Liver (tissue), 9 donors: ENCODE measurements around the gene GGTLC2. TPM values are rescaled to one million over a fixed set of nuclear protein-coding genes. Genes with fewer than 3 reads are reported as not detected.
A peak's percentile ranks its signal among the peaks of the same experiment; 100 is the strongest.

ENCODE experiments used
- DNase-seq: peaks from one replicate; pipeline ENCODE4 v3.0.0-alpha.2; 2017; ENCODE audit warnings: low spot score
- H3K27ac ChIP-seq, 2 donors: one replicate each; pipeline ENCODE4 v1.7.0; 2013; ENCODE audit warnings: inconsistent platforms in 2 of 2, low read length in 2 of 2, control low read depth in 1 of 2, low read depth in 1 of 2, mild to moderate bottlenecking in 1 of 2
- H3K27me3 ChIP-seq, 4 donors: one replicate each; pipeline versions ENCODE4 v1.6.1 to v1.7.0; 2013; ENCODE audit warnings: low read length in 3 of 4, inconsistent platforms in 1 of 4, mild to moderate bottlenecking in 1 of 4, moderate library complexity in 1 of 4; ENCODE audit not compliant: control insufficient read depth in 4 of 4, insufficient read depth in 4 of 4
- H3K36me3 ChIP-seq, 4 donors: one replicate each; pipeline versions ENCODE4 v1.6.1 to v1.7.0; 2013; ENCODE audit warnings: low read length in 3 of 4, mild to moderate bottlenecking in 3 of 4, low read depth in 1 of 4, moderate library complexity in 1 of 4; ENCODE audit not compliant: control insufficient read depth in 4 of 4, insufficient read depth in 3 of 4
- H3K4me1 ChIP-seq, 4 donors: one replicate each; pipeline versions ENCODE4 v1.6.1 to v1.7.0; 2013; ENCODE audit warnings: low read length in 3 of 4, mild to moderate bottlenecking in 3 of 4, moderate library complexity in 1 of 4; ENCODE audit not compliant: control insufficient read depth in 4 of 4, insufficient read depth in 4 of 4
- H3K4me3 ChIP-seq, 3 donors: one replicate each; pipeline versions ENCODE4 v1.6.1 to v1.7.0; 2013; ENCODE audit warnings: low read length in 3 of 3, control low read depth in 1 of 3, low read depth in 1 of 3, mild to moderate bottlenecking in 1 of 3
- H3K9ac ChIP-seq, 2 donors: one replicate each; pipeline ENCODE4 v1.7.0; 2013; ENCODE audit warnings: low read length in 2 of 2, mild to moderate bottlenecking in 2 of 2, moderate library complexity in 2 of 2, control low read depth in 1 of 2, low read depth in 1 of 2
- H3K9me3 ChIP-seq, 4 donors: one replicate each; pipeline versions ENCODE4 v1.6.1 to v1.7.0; 2013; ENCODE audit warnings: low read length in 3 of 4; ENCODE audit not compliant: control insufficient read depth in 4 of 4
- FOXA1 ChIP-seq: IDR thresholded peaks from 2 replicates; pipeline ENCODE4 v1.6.1; 2016; ENCODE audit warnings: antibody characterized with exemption
- FOXA2 ChIP-seq: IDR thresholded peaks from 2 replicates; pipeline ENCODE4 v1.6.1; 2016; ENCODE audit warnings: antibody characterized with exemption
- GABPA ChIP-seq, 2 donors: IDR thresholded peaks in 1 of 2; conservative IDR thresholded peaks in 1 of 2; 2 replicates each; pipeline ENCODE4 v1.6.1; 2016; ENCODE audit warnings: antibody characterized with exemption in 2 of 2, mild to moderate bottlenecking in 1 of 2, moderate library complexity in 1 of 2
- HNF4A ChIP-seq, 2 donors: conservative IDR thresholded peaks; 2 replicates each; pipeline ENCODE4 v1.6.1; 2016; ENCODE audit warnings: antibody characterized with exemption in 2 of 2, mild to moderate bottlenecking in 2 of 2
- HNF4G ChIP-seq: IDR thresholded peaks from 2 replicates; pipeline ENCODE4 v1.6.1; 2016; ENCODE audit warnings: antibody characterized with exemption
- JUND ChIP-seq, 2 donors: IDR thresholded peaks; 2 replicates each; pipeline ENCODE4 v1.6.1; 2016; ENCODE audit warnings: antibody characterized with exemption in 2 of 2
- NR2F2 ChIP-seq: IDR thresholded peaks from 2 replicates; pipeline ENCODE4 v1.6.1; 2016; ENCODE audit warnings: antibody characterized with exemption
- RAD21 ChIP-seq, 2 donors: IDR thresholded peaks; 2 replicates each; pipeline ENCODE4 v1.6.1; 2016; ENCODE audit warnings: antibody characterized with exemption in 2 of 2, mild to moderate bottlenecking in 2 of 2
- RXRA ChIP-seq, 2 donors: IDR thresholded peaks; 2 replicates each; pipeline ENCODE4 v1.6.1; 2017 to 2018; ENCODE audit warnings: antibody characterized with exemption in 2 of 2, mild to moderate bottlenecking in 1 of 2
- SP1 ChIP-seq: IDR thresholded peaks from 2 replicates; pipeline ENCODE4 v1.6.1; 2018; ENCODE audit warnings: antibody characterized with exemption, mild to moderate bottlenecking
- TAF1 ChIP-seq: conservative IDR thresholded peaks from 2 replicates; pipeline ENCODE4 v1.6.1; 2016; ENCODE audit warnings: antibody characterized with exemption, mild to moderate bottlenecking
- WGBS: extraction: QIAGEN DNeasy Blood & Tissue Kit; methylation state at CpG from one replicate; pipeline ENCODE4 v1.1.7; 2013; 5-methylcytosine and 5-hydroxymethylcytosine counted together
- polyA plus RNA-seq, 2 donors: library from polyadenylated mRNA; stranded (reverse) in 1 of 2; unstranded in 1 of 2; fragments of 200-250 nt in 1 of 2; fragments of >200 nt in 1 of 2; fragmentation: Nextera tagmentation in 1 of 2; extraction: Ambion mirVana in 1 of 2; gene quantifications; one replicate each; pipeline versions ENCODE4 v1.2.1 to v1.2.3, GENCODE V29; 2013 to 2015
- total RNA-seq, 2 donors: library from RNA; depleted of rRNA; stranded (reverse); fragments of >200 nt; gene quantifications; one replicate each; pipeline ENCODE4 v1.2.3, GENCODE V29; 2014
- TF ChIP-seq, protein P1 (sequence below): IDR thresholded peaks from 2 replicates; pipeline ENCODE4 v1.6.1; 2016; ENCODE audit warnings: antibody characterized with exemption
- TF ChIP-seq, protein P2 (sequence below): fragments of 150-350 bp; IDR thresholded peaks from 2 replicates; pipeline ENCODE4 v1.5.1; 2017; ENCODE audit warnings: improper control_type of control experiment, low read depth, low read length; ENCODE audit not compliant: missing input control
- TF ChIP-seq, protein P3 (sequence below): IDR thresholded peaks from 2 replicates; pipeline ENCODE4 v1.6.1; 2016; ENCODE audit warnings: antibody characterized with exemption
- TF ChIP-seq, protein P4 (sequence below): IDR thresholded peaks from 2 replicates; pipeline ENCODE4 v1.6.1; 2016; ENCODE audit warnings: antibody characterized with exemption
- TF ChIP-seq, protein P5 (sequence below): IDR thresholded peaks from 2 replicates; pipeline ENCODE4 v1.6.1; 2016; ENCODE audit warnings: antibody characterized with exemption, mild to moderate bottlenecking
- donor health status: healthy.
- donor health status: healthy.
- donor health status: healthy.
- donor health status: healthy.
- donor health status: healthy.

GGTLC2 gene
- total and polyA plus RNA-seq, 4 donors, result not detected

DNA sequence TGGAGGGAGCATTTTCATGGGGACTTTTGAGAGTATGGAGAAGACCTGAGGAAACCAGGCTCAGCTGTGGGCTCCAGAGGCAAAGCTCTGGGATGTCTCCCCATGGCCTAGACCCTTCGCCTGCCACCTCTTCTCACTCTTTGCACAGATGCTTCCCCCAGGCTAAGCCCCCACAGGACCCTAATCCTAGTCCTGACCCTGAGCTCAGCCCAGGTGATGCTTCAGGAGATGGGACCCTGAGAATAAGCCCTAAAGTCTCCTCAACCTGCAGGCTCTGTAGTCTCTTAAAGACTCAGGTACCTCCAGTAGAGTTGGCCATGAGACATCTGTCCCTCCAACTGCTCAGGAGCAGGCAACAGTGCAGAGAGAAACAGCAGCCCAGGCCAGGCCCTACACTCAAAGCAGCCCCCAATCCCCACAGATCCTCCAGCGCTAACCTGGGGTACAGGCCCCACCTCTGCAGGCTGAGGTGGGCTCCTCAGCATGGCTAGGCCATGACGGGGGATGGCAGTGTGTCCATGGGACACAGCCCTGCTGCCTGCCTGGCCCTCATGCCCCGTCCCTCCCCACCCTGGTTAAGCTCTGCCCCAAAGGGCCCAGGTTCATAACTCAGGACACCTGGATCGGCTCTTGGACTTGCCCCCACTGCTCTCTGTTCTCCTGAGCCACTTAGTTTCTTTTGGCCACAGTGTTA, 39.4 kb downstream of the GGTLC2 start:
- Histone ChIP-seq H3K9me3 (no peaks in the 10 kb centered on the region), H3K4me1 (peaks cover 0 to 16% (median 10%) of the 10 kb centered on the region in 4 donors), H3K27me3 (no peaks in the 10 kb centered on the region), H3K4me3 (no peak overlapping the region), H3K27ac (peak overlapping the region in 1 of 2 donors; percentile 76), H3K9ac (no peak overlapping the region), H3K36me3 (no peaks in the 10 kb centered on the region)
- TF ChIP-seq, protein P1, sequence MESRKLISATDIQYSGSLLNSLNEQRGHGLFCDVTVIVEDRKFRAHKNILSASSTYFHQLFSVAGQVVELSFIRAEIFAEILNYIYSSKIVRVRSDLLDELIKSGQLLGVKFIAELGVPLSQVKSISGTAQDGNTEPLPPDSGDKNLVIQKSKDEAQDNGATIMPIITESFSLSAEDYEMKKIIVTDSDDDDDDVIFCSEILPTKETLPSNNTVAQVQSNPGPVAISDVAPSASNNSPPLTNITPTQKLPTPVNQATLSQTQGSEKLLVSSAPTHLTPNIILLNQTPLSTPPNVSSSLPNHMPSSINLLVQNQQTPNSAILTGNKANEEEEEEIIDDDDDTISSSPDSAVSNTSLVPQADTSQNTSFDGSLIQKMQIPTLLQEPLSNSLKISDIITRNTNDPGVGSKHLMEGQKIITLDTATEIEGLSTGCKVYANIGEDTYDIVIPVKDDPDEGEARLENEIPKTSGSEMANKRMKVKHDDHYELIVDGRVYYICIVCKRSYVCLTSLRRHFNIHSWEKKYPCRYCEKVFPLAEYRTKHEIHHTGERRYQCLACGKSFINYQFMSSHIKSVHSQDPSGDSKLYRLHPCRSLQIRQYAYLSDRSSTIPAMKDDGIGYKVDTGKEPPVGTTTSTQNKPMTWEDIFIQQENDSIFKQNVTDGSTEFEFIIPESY, result no peak
- no peak for TF ChIP-seq SP1
- TF ChIP-seq, protein P2, sequence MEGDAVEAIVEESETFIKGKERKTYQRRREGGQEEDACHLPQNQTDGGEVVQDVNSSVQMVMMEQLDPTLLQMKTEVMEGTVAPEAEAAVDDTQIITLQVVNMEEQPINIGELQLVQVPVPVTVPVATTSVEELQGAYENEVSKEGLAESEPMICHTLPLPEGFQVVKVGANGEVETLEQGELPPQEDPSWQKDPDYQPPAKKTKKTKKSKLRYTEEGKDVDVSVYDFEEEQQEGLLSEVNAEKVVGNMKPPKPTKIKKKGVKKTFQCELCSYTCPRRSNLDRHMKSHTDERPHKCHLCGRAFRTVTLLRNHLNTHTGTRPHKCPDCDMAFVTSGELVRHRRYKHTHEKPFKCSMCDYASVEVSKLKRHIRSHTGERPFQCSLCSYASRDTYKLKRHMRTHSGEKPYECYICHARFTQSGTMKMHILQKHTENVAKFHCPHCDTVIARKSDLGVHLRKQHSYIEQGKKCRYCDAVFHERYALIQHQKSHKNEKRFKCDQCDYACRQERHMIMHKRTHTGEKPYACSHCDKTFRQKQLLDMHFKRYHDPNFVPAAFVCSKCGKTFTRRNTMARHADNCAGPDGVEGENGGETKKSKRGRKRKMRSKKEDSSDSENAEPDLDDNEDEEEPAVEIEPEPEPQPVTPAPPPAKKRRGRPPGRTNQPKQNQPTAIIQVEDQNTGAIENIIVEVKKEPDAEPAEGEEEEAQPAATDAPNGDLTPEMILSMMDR, result no peak
- TF ChIP-seq, protein P3, sequence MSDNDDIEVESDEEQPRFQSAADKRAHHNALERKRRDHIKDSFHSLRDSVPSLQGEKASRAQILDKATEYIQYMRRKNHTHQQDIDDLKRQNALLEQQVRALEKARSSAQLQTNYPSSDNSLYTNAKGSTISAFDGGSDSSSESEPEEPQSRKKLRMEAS, result no peak
- no peak for TF ChIP-seq JUND (IDR thresholded peaks at IDR 0.05)
- no peak for TF ChIP-seq RAD21 (IDR thresholded peaks at IDR 0.05)
- no peak for TF ChIP-seq FOXA1
- TF ChIP-seq, protein P4, sequence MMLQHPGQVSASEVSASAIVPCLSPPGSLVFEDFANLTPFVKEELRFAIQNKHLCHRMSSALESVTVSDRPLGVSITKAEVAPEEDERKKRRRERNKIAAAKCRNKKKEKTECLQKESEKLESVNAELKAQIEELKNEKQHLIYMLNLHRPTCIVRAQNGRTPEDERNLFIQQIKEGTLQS, result no peak
- TF ChIP-seq RXRA (IDR thresholded peaks at IDR 0.05), result no peak
- TF ChIP-seq, protein P5, sequence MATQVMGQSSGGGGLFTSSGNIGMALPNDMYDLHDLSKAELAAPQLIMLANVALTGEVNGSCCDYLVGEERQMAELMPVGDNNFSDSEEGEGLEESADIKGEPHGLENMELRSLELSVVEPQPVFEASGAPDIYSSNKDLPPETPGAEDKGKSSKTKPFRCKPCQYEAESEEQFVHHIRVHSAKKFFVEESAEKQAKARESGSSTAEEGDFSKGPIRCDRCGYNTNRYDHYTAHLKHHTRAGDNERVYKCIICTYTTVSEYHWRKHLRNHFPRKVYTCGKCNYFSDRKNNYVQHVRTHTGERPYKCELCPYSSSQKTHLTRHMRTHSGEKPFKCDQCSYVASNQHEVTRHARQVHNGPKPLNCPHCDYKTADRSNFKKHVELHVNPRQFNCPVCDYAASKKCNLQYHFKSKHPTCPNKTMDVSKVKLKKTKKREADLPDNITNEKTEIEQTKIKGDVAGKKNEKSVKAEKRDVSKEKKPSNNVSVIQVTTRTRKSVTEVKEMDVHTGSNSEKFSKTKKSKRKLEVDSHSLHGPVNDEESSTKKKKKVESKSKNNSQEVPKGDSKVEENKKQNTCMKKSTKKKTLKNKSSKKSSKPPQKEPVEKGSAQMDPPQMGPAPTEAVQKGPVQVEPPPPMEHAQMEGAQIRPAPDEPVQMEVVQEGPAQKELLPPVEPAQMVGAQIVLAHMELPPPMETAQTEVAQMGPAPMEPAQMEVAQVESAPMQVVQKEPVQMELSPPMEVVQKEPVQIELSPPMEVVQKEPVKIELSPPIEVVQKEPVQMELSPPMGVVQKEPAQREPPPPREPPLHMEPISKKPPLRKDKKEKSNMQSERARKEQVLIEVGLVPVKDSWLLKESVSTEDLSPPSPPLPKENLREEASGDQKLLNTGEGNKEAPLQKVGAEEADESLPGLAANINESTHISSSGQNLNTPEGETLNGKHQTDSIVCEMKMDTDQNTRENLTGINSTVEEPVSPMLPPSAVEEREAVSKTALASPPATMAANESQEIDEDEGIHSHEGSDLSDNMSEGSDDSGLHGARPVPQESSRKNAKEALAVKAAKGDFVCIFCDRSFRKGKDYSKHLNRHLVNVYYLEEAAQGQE, result no peak
- no peak for DNase-seq
- WGBS, result 96% methylated on average over 5 of the region's 5 CpGs

DNA sequence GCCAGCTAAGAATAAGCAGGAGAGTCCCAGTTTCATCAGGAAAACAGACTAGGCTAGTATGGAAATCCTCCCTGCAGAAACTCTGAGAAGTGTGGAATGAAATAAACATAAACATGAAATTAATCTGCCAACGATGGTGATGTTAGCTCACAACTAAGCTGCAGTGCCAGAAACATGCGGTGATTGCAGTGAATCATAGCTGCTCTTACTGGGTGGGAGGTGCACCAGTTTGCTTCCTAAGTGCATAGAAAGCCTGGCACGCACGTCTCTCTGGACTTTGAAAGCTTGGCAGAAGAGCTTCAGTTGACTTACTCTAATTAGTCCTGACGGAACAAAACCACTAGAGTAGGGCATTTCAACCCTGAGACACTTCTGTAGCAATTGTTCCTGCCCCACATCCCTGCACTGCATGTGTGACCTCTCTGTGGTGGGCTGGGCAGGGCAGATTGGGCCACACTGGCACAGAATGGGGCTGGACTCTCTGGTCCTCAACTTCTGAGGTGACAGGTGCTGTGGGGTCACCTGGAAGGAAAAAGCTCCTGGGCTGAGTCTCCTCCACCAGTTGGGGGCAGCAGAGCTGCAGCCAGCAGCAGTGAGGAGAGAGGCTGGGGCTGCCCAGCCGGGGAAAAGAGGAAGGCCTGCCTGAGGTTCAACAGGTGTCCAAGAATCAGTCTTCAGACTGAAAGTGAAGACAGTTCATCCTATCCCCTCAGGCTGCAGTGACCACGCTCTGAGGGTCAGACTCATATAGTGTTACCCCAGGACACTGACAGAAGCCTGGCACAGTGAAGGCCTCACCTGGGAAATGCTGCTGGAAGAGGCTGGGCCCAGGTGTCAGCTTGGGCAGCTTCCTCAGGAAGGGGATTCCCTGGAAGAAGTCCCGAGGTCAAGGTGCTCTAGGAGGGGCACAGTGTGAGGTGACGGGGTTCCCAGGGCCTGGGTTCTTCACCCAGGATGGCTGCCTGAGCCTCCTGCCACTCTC, 40.5 kb downstream of the GGTLC2 start:
- Histone ChIP-seq H3K4me1 (peaks cover 0 to 16% (median 10%) of the 10 kb centered on the region in 4 donors), H3K4me3 (no peak overlapping the region), H3K9ac (no peak overlapping the region), H3K27me3 (no peaks in the 10 kb centered on the region), H3K27ac (peak overlapping the region in 1 of 2 donors; percentile 76), H3K9me3 (no peaks in the 10 kb centered on the region), H3K36me3 (no peaks in the 10 kb centered on the region)
- WGBS, result 37% methylated on average over 9 of the region's 9 CpGs
- DNase-seq, result no peak
- TF ChIP-seq RXRA (IDR thresholded peaks at IDR 0.05) (peak; percentile 45 to 50), RAD21 (IDR thresholded peaks at IDR 0.05) (peak; percentile 75 to 77), FOXA2 (no peak), HNF4G (no peak), NR2F2 (no peak), SP1 (peak; percentile 57), TAF1 (no peak), HNF4A (conservative IDR thresholded peaks at IDR 0.05) (peak; percentile 41 to 71), FOXA1 (no peak), GABPA (IDR thresholded peaks at IDR 0.05 in 1 of 2, conservative IDR thresholded peaks at IDR 0.05 in 1 of 2) (no peak)
- TF ChIP-seq, protein P4, result no peak
- TF ChIP-seq, protein P3, result no peak
- TF ChIP-seq, protein P5, result no peak
